Endometrial microvascular endothelial cells (primary cell): ENCODE measurements around the gene ACOX3. TPM values are rescaled to one million over a fixed set of nuclear protein-coding genes. Genes with fewer than 3 reads are reported as not detected.
"Not testable (repeated sequence)": the region's sequence is repeated elsewhere in the genome, so short reads cannot be mapped to it uniquely, and the experiment has no call there.

Experiments used
- in situ Hi-C: cut with HindIII; loops from 2 replicates; pipeline ENCODE4 v1.10.0; 2017; ENCODE audit warnings: low sequenced_read_pairs, low pct_unique_long_range_greater_than_20kb; ENCODE audit errors: inconsistent ontology term
- total RNA-seq: library from RNA; depleted of rRNA; stranded (reverse); fragments of >200 nt; gene quantifications from one replicate; pipeline ENCODE4 v1.2.3, GENCODE V29; 2015; ENCODE audit errors: inconsistent ontology term

ACOX3 gene
- total RNA-seq, 1 donor from 2014 or later = 26.0 TPM

GRCh38 chr4:8410641-8411271, 29.8 kb downstream of the ACOX3 start:
- in situ Hi-C loops = no loop called here

DNA sequence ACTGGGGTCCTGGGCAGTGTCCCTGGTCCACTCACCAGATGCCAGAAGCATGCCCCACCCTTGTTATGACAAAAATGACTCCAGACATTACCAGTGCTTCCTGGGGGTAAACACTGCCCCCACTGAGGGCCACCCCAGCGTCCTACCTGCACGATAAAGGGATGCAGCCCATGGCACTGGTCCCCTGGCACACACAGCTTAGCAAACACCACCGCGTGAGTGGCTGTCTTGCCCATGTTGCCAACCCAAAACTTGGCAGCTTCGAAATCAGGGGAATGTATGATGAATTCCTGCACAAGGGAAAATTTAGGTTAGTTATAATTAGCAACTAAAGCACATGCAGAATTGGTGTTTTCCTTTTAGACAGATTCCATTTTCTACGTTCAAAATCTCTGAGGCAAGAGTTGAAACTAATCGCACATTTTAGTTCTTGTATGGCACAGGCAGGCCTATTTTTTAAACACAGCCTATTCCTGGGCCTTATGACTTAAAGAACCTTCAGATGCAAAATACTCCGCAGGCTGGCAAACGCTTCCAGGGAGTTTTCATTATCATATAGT, 30.4 kb downstream of the ACOX3 start:
- in situ Hi-C loops = no loop called here

- in situ Hi-C loops = no loop called here
These were observed 31.1 kb downstream of the ACOX3 start for GRCh38 chr4:8409264-8410065.

GRCh38 chr4:8407756-8408155, 32.8 kb downstream of the ACOX3 start:
- in situ Hi-C loops = no loop called here

DNA sequence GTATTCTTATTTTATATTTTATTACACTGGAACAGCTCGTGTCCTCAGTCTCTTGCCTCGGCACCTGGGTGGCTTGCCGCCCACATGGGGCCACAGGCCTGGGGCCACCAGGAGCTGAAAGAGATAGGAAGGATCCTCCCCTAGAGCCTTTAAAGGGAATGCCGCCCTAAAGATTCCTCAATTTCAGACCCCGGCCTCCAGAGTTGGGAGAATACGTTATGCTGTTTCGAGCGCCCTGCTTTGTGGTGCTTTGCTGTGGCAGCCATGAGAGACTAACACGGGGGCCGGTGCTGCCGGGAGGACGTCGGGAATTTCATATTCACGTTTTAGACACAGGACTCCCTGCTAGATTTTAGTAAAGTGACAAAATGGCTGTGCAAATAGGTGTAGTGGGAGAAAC, 33.2 kb downstream of the ACOX3 start:
- in situ Hi-C loops = no loop called here

- in situ Hi-C loops = not testable (repeated sequence)
These were observed 33.6 kb downstream of the ACOX3 start for GRCh38 chr4:8406887-8407286.

GRCh38 chr4:8405516-8405875, 35.0 kb downstream of the ACOX3 start:
- in situ Hi-C loops = no loop called here

DNA sequence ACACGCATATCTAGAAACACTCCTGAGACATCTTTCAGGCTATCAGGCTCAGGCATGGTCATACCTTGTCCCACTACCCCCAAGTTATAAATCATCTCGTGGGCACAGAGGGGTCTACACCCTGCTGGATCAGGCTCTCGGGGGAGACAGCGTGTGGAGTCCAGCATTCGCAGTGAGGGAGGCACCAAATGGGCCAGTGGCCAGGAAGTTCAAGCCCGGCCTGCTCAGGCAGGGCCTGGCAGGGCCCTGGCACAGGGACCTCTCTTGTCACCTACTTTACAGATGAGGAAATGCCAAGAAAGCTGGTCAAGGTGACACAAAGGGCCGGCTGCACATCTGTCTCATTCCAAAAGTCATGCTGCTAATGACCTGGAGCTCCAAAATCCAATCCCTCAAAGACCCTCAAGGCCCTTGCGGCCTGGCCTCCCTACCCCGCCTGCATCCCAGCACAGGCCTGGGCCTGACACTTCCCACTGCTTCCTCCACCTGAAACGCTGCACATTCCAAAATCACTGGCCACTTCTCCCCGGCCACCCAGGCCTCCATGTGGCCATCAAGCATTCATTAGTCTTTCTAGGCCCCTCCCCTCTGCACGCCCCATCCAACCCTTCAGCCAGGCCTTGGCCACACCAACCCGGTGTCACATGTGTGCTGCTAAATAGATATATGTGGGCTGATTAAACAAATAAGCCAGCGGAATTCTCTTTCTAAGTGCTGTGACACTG, 35.6 kb downstream of the ACOX3 start:
- in situ Hi-C loops = no loop called here

GRCh38 chr4:8403976-8404375, 36.5 kb downstream of the ACOX3 start:
- in situ Hi-C loops = no loop called here

DNA sequence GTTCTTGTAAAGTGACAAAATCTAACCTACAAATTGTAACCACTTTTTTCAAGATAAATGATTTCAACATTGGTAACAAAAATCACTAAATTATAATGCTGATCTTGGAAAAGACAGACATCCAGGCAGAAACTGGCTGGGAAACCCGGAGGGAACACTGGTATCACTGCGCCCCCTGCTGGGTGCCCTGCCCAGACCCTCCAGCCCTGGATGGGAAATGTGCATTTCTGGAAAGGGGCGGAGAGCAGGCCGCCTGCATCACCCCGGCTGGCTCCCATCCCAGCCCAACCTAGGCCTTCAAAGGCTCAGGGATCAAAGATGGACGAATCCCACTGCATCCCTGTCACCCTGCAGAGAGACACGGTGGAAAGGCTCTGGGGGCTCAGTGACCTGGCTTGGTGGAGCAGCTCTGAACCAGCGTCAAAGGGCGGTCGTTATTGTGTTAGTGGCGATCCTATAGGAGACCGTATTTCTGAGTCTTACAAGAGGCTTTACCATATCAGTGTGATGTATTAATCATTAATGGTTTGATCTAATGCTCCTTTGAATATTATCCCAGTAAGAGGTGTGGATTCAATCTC, 37.3 kb downstream of the ACOX3 start:
- in situ Hi-C loops = no loop called here

DNA sequence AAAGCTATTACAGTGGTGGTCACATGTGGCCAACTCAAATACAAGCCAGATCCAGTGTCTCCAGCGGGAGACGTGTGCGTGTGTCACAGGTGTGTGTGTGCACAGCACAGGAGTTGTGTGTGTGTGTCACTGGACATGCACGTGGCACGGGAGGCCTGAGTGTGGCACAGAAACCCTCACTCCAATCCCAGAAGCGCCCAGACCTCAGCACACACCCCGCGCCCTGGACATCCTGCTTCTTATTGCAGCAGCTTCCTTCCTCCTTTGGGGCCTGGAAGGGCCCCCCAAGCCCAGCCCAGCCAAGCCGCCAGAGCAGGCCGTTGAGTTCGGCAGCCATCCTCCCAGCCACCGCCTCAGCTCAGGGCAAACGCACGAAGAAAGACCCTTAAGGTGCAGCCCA, 37.9 kb downstream of the ACOX3 start:
- in situ Hi-C loops = no loop called here

GRCh38 chr4:8402181-8402597, 38.3 kb downstream of the ACOX3 start:
- in situ Hi-C loops = no loop called here

DNA sequence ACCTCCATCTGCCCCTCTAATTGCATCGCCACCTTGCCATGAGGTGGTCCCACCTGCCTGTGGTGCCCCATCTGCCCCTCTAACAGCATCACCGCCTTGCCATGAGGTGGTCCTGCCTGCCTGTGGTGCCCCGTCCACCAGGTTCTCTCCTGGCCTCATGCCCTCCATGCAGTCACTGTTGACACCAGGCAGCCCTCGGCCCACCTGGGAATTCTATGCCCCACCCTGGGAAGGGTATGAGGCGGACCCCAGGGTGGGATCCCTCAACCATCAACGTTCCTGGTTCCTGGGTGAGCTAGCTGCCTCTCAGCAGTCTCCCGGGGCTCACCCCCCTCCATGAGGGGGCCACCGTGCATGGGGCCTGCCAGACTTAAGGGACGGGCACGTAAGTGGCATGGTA, 38.9 kb downstream of the ACOX3 start:
- in situ Hi-C loops = no loop called here

GRCh38 chr4:8400632-8401325, 39.7 kb downstream of the ACOX3 start:
- in situ Hi-C loops = no loop called here

- in situ Hi-C loops = no loop called here
These were observed 41.2 kb downstream of the ACOX3 start for GRCh38 chr4:8399298-8399697.

DNA sequence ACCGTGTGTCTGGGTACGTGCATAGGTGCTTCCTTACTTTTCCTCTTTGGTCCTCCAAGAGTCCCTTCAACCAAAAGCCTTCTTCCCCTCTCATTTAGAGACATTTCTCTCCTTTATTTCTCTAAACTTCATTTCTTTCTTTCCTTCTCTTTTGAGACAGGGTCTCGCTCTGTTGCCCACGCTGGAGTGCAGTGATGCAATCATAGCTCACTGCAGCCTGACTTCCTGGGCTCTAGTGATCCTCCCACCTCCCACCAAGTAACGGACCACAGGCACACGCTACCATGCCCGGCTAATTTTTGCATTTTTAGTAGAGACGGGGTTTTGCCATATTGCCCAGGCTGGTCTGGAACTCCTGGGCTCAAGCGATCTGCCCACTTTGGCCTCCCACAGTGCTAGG, 42.2 kb downstream of the ACOX3 start:
- in situ Hi-C loops = no loop called here

- in situ Hi-C loops = no loop called here
These were observed 43.6 kb downstream of the ACOX3 start for GRCh38 chr4:8396762-8397406.

DNA sequence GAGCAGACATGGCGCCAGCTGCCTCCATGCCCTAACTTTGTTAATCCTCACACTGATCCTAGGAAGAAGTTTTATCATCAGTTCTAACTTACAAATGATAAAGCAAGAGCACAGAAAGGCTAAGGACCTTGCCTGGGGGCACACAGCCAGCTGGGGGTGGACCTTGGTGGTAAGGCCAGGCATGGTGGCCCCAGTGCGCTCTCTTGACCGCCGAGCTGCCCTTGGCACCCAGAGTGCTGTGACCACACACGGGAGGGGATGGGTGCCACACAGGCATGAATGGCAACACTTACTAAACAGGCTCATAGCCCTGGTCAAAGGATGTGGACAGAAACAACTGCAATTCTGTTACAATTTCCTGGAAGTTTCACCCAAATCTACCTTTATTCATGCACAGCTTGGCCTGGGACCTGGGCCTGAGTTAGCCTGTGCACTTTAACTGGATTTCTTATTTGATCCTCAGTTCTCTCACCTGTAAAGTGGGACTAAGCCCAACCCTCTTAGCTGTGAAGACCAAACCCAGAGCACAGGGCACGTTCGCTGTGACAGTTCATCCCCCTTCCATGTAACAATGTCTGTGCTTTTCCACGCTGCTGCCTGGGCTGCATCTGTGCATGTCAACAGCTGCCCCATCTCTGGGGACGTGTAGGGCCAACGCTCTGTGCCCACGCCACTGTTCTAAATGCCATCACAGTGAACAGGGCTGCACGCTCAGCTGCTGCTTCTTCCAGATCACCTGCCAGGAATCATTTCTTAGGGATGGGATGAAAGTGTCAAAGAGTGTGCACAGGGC, 44.8 kb downstream of the ACOX3 start:
- in situ Hi-C loops = no loop called here
